PC-9 (cell line): ENCODE results near the gene SPATA3. TPM values are rescaled to one million over a fixed set of nuclear protein-coding genes. Genes with fewer than 3 reads are reported as not detected.
A peak's percentile ranks its signal among the peaks of the same experiment; 100 is the strongest.

Experiments used
- BruUV-seq: library from RNA; stranded (reverse); fragments of 400-500 nt; replicated peaks from 2 replicates; lab custom pipeline; 2021; lab: Mats Ljungman, UMichigan
- CTCF ChIA-PET: fragments of 300-600 bp; sonication (Branson Sonifier 250); formaldehyde crosslinking; loops from one replicate; lab custom pipeline; 2022; ENCODE audit warnings: antibody characterized with exemption; lab: Charles Lee
- POLR2A ChIA-PET: fragments of 300-600 bp; sonication (Branson Sonifier 250); formaldehyde crosslinking; loops from one replicate; lab custom pipeline; 2022; ENCODE audit warnings: antibody characterized with exemption; ENCODE audit not compliant: unreplicated experiment; lab: Charles Lee
- DNase-seq, 2 experiments: peaks; one replicate each; pipeline versions ENCODE4 v3.0.0 to v3.0.0-alpha.2; 2015 to 2022; ENCODE audit warnings: mixed read lengths in 1 of 2
- H2AFZ ChIP-seq: fragments of 200-600 bp; sonication (generic); 2 replicates; pipeline ENCODE4 v1.8.1; 2017; ENCODE audit warnings: antibody characterized with exemption
- H3F3A ChIP-seq: fragments of 200-600 bp; sonication (generic); 2 replicates; pipeline ENCODE4 v1.8.1; 2017; ENCODE audit warnings: antibody characterized with exemption, mild to moderate bottlenecking, low read depth; ENCODE audit not compliant: insufficient read depth
- H3K27ac ChIP-seq: fragments of 200-600 bp; sonication (generic); 2 replicates; pipeline ENCODE4 v1.6.1; 2016; ENCODE audit warnings: mixed run types
- H3K27me3 ChIP-seq: fragments of 200-600 bp; sonication (generic); 2 replicates; pipeline ENCODE4 v1.6.1; 2016; ENCODE audit warnings: low read depth, mixed run types; ENCODE audit not compliant: insufficient read depth
- H3K36me3 ChIP-seq: fragments of 200-600 bp; sonication (generic); 2 replicates; pipeline ENCODE4 v1.6.1; 2016; ENCODE audit warnings: low read depth, mixed run types
- H3K4me1 ChIP-seq: fragments of 200-600 bp; sonication (generic); replicated peaks from 2 replicates; pipeline ENCODE4 v1.6.1; 2016; ENCODE audit warnings: mixed run types; ENCODE audit not compliant: insufficient read depth
- H3K4me2 ChIP-seq: fragments of 200-600 bp; sonication (generic); 2 replicates; pipeline ENCODE4 v1.6.1; 2017; ENCODE audit warnings: mixed run types
- H3K4me3 ChIP-seq: fragments of 200-600 bp; sonication (generic); 2 replicates; pipeline ENCODE4 v1.6.1; 2016; ENCODE audit warnings: mixed run types
- H3K79me2 ChIP-seq: fragments of 200-600 bp; sonication (generic); 2 replicates; pipeline ENCODE4 v1.6.1; 2017; ENCODE audit warnings: low read depth, mixed run types
- H3K9me2 ChIP-seq: fragments of 200-600 bp; sonication (generic); 2 replicates; pipeline ENCODE4 v1.8.1; 2017; ENCODE audit warnings: mild to moderate bottlenecking; ENCODE audit not compliant: insufficient read depth
- H3K9me3 ChIP-seq: fragments of 200-600 bp; sonication (generic); 2 replicates; pipeline ENCODE4 v1.8.1; 2016; ENCODE audit warnings: low read depth; ENCODE audit not compliant: insufficient read depth
- H4K20me1 ChIP-seq: fragments of 200-600 bp; sonication (generic); 2 replicates; pipeline ENCODE4 v1.8.1; 2017; ENCODE audit not compliant: insufficient read depth
- EZH2 ChIP-seq: fragments of 200-600 bp; sonication (generic); IDR thresholded peaks from 2 replicates; pipeline ENCODE4 v1.8.0; 2017; ENCODE audit warnings: antibody characterized with exemption, low read depth
- intact Hi-C: fragments of 100-400 bp; cut with micrococcal nuclease; formaldehyde crosslinking; loops from one replicate; pipeline ENCODE4 v1.10.0; 2022; ENCODE audit not compliant: unreplicated experiment
- total RNA-seq: library from RNA; stranded (reverse); gene quantifications from 2 replicates; pipeline ENCODE4 v1.2.3, GENCODE V29; 2021
- TF ChIP-seq, protein P1 (sequence below): fragments of 200-600 bp; sonication (generic); conservative IDR thresholded peaks from 2 replicates; pipeline ENCODE4 v1.6.1; 2017; ENCODE audit warnings: mixed run types, antibody characterized with exemption, mild to moderate bottlenecking, moderate library complexity

Gene SPATA3
- total RNA-seq, 1 experiment from 2014 or later: not detected

DNA sequence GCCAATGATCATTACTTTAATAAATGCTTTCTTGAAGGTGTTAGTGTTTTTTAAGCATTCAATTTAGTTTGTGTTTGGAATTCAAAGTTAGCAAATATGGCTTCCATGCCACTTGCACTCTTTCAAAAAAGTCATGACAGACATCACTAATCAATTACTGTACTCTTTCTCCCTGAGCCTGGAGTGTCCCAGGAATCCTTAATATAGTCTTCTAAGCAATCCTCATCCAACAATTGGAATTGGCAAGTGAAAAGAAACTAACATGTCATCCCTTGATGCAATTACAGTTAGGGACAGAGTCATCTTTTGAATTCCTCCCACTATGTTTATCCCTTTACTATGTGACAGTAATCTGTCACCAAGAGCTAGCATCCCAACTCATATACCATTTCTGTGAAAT, 41.2 kb upstream of the SPATA3 start:
- CTCF ChIA-PET: no interaction called here

DNA sequence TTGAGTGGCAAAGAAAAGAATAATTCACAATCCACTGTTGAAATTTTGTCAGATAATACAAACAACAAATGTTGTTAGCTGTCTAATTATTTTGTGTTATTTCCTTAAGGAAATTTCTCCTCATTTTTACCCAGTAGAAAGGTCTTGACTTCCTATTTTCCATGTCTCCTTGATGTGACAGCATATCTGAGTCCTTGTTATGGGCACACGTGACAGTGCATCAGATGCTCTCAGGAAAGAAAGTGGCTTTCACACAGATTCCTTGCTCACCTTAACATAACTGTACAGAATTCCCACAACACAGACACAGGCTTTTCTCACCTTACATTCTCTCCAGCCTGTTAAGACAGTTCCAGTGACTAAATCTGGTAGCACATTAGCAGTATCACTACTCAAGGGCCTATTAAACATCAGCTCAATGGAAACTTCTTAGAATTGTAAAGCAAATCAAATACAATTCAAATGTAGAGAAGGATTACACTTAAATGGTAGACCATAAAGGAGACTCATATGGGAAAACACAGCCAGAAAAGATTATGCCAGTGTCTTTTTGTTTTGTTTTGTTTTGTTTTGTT, 40.7 kb upstream of the SPATA3 start:
- H2AFZ ChIP-seq: no peak overlapping the region
- no peaks in the 10 kb centered on the region for H4K20me1 ChIP-seq
- H3K27me3 ChIP-seq: peaks cover 23% of the 10 kb centered on the region
- no peaks in the 10 kb centered on the region for H3K79me2 ChIP-seq
- no peaks in the 10 kb centered on the region for H3K9me3 ChIP-seq
- no TSS peak for BruUV-seq
- H3K9me2 ChIP-seq: no peaks in the 10 kb centered on the region
- POLR2A ChIA-PET: no interaction called here
- no peak overlapping the region for H3K4me3 ChIP-seq
- H3K27ac ChIP-seq: no peak overlapping the region
- TF ChIP-seq, protein P1, sequence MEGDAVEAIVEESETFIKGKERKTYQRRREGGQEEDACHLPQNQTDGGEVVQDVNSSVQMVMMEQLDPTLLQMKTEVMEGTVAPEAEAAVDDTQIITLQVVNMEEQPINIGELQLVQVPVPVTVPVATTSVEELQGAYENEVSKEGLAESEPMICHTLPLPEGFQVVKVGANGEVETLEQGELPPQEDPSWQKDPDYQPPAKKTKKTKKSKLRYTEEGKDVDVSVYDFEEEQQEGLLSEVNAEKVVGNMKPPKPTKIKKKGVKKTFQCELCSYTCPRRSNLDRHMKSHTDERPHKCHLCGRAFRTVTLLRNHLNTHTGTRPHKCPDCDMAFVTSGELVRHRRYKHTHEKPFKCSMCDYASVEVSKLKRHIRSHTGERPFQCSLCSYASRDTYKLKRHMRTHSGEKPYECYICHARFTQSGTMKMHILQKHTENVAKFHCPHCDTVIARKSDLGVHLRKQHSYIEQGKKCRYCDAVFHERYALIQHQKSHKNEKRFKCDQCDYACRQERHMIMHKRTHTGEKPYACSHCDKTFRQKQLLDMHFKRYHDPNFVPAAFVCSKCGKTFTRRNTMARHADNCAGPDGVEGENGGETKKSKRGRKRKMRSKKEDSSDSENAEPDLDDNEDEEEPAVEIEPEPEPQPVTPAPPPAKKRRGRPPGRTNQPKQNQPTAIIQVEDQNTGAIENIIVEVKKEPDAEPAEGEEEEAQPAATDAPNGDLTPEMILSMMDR: no peak
- no peak for TF ChIP-seq EZH2
- H3K4me1 ChIP-seq: no peaks in the 10 kb centered on the region
- no peak overlapping the region for H3K4me2 ChIP-seq
- intact Hi-C loops: no loop called here
- DNase-seq: no peak
- H3K36me3 ChIP-seq: no peaks in the 10 kb centered on the region
- H3F3A ChIP-seq: no peaks in the 10 kb centered on the region
- CTCF ChIA-PET: no interaction called here

More for the DNA sequence above, 41.2 kb upstream of the SPATA3 start:
- no peak for DNase-seq
- no peak overlapping the region for H3K4me3 ChIP-seq
- H3K9me2 ChIP-seq: no peaks in the 10 kb centered on the region
- H3K36me3 ChIP-seq: no peaks in the 10 kb centered on the region
- no TSS peak for BruUV-seq
- TF ChIP-seq, protein P1: no peak
- TF ChIP-seq EZH2: no peak
- no peak overlapping the region for H3K27ac ChIP-seq
- no peaks in the 10 kb centered on the region for H3F3A ChIP-seq
- H3K9me3 ChIP-seq: no peaks in the 10 kb centered on the region
- no peak overlapping the region for H3K4me2 ChIP-seq
- H2AFZ ChIP-seq: no peak overlapping the region
- no peaks in the 10 kb centered on the region for H4K20me1 ChIP-seq
- H3K4me1 ChIP-seq: no peaks in the 10 kb centered on the region
- POLR2A ChIA-PET: no interaction called here
- H3K79me2 ChIP-seq: no peaks in the 10 kb centered on the region
- intact Hi-C loops: no loop called here
- peaks cover 23% of the 10 kb centered on the region for H3K27me3 ChIP-seq

- peaks cover 24% of the 10 kb centered on the region for H3K27me3 ChIP-seq
- DNase-seq: peak in 1 of 2 experiments; percentile 20
- no peak overlapping the region for H3K27ac ChIP-seq
- ChIA-PET POLR2A (no interaction called here), CTCF (no interaction called here)
- no peak for TF ChIP-seq EZH2
- TF ChIP-seq, protein P1: no peak
- H3K9me3 ChIP-seq: no peaks in the 10 kb centered on the region
- no peaks in the 10 kb centered on the region for H3K4me1 ChIP-seq
- no peaks in the 10 kb centered on the region for H4K20me1 ChIP-seq
- no peak overlapping the region for H3K4me3 ChIP-seq
- no TSS peak for BruUV-seq
- no peaks in the 10 kb centered on the region for H3K79me2 ChIP-seq
- H3F3A ChIP-seq: no peaks in the 10 kb centered on the region
- H3K4me2 ChIP-seq: 0 out of 2 replicates have a peak overlapping the region, but pooled peaks have one; percentile 31
- intact Hi-C loops: no loop called here
- H3K9me2 ChIP-seq: no peaks in the 10 kb centered on the region
- H3K36me3 ChIP-seq: no peaks in the 10 kb centered on the region
- no peak overlapping the region for H2AFZ ChIP-seq
Measured at GRCh38 chr2:230956827-230957755, 38.8 kb upstream of the SPATA3 start.
